Fibroblast of the conjunctiva (primary cell): ENCODE results near the gene ADGRG3.
"Not testable (repeated sequence)": the region's sequence is repeated elsewhere in the genome, so short reads cannot be mapped to it uniquely, and the experiment has no call there.

Experiments
- DNase-seq: peaks from one replicate; pipeline ENCODE4 v3.0.0-alpha.2; 2010; ENCODE audit warnings: low read depth

The ADGRG3 gene

GRCh38 chr16:57697896-57698537, 29.9 kb downstream of the ADGRG3 start:
- DNase-seq, result no peak

DNA sequence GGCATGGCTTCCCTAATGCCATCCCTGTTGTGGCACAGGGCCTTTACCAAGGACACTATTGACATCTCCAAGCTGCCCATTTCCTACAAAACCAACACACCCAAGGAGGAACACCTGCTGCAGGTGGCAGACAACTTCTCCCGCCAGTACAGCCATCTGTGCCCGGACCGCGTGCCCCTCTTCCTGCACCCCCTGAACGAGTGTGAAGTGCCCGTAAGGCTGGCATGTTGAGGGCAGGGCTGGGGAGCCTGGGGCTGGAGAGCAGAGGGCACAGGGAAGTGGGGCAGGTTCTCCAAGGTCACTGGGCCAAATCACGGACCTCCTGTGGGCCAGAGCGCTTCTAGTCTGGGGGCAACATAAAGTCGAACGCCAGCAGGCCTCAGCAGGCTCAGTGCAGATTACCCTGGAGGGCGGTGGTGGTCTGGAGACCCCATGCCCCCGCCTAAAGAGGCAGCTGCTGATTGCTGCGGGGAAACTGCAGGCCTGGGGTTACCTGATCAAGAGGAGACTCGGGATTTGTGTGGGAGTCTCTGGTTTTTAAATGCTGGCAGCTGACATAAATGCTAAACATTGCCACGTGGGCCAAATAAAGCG, 30.8 kb downstream of the ADGRG3 start:
- DNase-seq, result no peak

- DNase-seq, result no peak
Observed at GRCh38 chr16:57699481-57699880, 31.4 kb downstream of the ADGRG3 start.

GRCh38 chr16:57699899-57700298, 31.8 kb downstream of the ADGRG3 start:
- no peak for DNase-seq

DNA sequence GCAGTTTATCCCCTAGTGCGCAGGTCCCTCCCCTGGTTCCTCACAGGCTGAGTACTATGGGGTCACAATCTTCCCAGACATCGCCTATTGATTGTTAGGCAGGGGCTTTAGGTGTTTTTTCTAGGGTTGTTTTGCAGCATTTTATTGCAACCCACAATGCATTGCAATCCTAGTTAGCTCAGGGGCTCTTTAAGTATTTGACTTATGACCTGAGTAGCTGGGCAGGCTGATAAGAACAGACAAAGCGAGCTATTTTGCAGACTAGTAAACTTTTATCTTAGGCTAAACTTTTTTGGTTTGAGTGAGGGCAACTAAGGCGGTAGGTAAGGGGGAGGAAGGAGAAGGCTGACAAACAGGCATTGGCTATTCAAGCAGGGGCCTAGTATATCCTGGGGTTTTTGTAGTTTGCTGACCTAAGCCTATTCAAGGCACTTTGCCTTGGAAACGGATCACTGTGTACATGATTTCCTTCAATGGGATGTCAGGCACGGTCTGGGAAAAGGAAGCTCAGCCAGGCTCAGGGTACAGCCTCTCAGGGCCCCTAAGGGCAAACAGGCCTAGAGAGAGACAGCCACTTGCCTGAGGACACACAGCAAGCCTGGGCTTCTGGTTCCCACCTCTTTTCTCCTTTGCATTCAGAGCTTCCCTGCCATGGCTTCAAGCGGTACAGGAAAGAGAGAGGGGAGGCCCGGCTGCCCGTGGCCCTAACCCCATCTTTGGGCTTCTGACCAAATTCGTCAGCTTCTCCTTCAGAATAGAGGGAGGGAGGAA, 32.9 kb downstream of the ADGRG3 start:
- no peak for DNase-seq

GRCh38 chr16:57701759-57702371, 33.8 kb downstream of the ADGRG3 start:
- DNase-seq, result no peak

- no peak for DNase-seq
Observed at GRCh38 chr16:57703416-57704010, 35.4 kb downstream of the ADGRG3 start.

DNA sequence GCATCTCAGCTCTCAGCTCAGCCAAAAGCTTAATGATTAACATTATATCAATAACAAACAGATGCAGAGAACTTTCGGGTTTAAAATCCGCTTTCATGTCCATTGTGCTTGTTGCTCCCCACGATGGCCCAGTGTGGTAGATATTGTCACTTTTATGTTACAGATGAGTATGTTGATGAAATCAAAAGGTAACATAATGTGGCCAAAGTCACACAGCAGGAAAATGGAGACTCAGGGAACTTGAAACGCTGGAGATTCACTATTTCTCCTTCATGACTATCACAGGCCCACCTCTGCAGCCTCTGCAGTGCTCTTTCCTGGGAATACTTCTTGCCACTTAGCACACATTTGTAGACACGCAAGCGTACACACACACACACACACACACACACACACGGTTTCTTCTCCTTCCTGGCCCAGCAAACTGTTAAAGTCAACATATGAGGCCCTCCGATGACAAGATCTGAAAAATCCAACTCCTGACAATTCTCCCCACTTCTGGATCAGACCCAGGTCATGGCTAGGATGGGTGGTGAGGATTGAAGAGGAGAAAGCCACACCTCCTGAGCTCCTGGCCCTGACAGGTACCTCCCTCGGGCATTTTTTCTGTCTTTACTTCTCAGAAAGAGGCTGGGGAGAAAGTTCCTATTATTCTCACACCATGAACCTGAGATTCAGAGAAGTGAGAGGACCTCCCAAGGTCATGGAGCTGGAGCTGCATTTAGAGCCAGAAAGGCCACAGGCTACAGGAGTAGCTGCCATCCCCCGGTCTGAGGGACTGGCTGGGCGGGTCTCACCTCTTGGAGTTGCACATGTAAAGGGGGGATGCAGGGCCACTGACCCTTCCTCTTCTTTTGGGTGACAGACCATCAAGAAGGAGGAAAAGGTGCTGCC, 36.2 kb downstream of the ADGRG3 start:
- DNase-seq, result no peak

DNA sequence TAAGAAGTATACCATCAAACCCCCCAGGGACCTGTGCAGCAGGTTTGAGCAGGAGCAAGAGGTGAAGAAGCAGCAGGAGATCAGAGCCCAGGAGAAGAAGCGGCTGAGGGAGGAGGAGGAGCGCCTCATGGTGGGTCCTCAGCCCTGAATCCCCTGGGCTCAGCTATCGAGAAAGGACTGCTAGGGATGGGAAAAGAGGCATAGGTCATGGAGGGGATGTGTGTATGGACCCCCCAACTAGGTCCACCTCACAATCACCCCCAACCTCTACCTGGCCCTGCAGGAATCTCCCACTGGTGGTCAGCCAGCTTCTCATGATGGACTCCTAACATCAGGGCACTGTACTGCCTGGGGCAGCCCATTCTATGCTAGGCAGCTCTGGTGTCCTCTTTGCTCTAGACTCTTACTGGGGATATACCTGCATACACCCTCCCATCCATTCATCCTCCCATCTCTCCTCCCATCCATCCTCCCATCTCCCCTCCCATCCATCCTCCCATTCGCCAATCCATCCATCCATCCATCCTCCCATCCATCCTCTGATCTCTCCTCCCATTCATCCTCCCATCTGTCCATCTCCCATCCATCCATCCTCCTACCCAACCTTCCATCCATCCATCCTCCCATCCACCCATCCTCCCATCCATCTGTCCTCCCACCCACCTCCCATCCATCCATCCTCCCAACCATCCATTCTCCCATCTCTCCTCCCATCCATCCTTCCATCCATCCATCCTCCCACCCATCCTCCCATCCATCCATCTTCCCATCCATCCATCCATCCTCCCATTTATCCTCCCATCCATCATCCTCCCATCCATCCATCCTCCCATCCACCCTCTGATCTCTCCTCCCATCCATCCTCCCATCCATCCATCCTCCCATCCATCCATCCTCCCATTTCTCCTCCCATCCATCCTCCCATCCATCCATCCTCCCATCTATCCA, 37.1 kb downstream of the ADGRG3 start:
- DNase-seq, result no peak

DNA sequence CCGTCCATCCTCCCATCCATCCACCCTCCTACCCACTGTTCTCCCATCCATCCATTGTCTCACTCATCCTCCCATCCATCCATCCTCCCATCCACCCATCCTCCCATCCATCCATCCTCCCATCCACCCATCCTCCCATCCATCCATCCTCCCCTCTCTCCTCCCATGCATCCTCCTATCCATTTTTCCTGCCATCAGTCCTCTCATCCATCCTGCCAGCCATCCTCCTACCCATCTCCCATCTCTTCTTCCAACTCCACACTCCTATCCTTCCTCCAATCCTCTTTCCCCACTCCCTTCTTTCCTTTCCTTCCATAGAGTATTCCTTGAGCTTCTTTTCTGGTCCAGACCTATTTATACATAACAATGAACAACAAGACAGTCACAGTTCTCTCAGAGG, 38.6 kb downstream of the ADGRG3 start:
- no peak for DNase-seq

DNA sequence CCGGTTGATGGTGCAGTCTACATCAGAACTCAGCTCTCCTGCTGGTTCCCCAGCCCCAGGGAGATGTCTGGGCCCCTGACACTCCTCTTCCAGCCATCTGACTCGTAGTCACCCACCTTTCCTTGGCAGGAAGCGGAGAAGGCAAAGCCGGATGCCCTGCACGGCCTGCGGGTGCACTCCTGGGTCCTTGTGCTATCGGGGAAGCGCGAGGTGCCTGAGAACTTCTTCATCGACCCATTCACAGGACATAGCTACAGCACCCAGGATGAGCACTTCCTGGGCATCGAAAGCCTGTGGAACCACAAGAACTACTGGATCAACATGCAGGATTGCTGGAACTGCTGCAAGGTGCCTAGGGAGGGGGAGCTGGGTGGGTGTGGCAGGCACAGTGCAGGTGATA, 39.2 kb downstream of the ADGRG3 start:
- DNase-seq, result no peak

DNA sequence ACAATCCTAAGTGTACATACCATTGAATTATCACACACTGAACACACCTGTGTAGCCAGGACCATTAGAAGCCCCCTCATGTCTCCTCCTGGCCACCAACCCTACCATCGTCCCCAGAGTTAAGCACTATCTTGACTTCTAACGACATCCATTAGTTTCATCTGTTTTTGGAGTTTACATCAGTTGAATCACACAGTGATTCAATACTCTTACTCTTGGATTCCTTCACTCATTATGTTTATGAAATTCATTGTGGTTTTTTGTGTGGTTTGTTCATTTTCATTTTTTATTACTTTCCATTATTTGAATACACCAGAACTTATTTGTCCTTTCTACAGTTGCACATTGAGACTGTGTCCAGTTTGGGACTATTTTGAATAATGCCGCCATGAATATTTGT, 40.1 kb downstream of the ADGRG3 start:
- DNase-seq, result no peak

DNA sequence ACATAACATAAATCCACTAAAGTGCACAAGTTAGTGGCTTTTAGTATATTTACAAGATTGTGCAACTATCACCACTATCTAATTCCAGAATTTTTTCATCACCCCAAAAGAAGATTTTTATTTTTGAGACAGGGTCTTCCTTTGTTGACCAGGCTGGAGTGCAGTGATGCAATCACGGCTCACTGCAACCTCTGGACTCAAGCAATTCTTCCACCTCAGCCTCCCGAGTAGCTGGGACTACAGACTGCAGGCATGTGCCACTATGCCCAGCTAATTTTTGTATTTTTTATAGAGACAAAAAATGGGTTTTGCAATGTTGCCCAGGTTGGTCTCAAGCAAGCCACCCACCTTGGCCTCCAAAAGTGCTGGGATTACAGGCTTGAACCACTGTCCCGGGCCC, 41.6 kb downstream of the ADGRG3 start:
- no peak for DNase-seq

DNA sequence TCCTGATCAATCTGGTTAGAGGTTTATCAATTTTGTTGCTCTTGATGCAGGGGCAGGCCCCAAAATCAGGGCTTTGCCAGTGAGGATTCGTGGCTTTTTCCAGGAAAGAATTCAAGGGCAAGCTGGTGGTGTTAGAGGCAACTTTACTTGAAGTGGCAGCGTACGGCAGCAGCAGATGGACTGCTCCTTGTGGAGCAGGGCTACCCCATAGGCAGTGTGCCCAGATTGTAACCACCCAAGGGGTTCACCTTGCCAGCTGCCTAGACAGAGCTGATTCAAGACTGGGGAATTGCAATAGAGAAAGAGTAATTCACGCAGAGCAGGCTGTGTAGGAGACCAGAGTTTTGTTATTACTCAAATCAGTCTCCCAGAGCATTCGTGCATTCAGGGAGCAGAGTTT, 43.2 kb downstream of the ADGRG3 start:
- no peak for DNase-seq

- DNase-seq, result no peak
Observed at GRCh38 chr16:57711993-57712392, 43.9 kb downstream of the ADGRG3 start.

DNA sequence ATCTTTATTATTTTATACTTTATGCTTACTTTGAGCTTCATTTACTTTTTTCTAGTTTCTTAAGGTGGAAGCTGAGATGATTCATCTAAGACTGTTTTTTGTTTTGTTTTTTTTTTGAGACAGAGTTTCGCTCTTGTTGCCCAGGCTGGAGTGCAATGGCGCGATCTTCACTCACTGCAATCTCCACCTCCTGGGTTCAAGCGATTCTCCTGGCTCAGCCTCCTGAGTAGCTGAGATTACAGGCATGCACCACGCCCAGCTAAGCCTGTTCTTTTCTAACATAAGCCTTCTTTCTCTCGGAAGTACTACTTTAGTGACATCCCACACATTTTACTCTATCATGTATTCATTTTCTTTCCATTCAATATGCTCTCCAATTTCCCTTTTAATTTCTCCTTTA, 44.5 kb downstream of the ADGRG3 start:
- not testable (repeated sequence) for DNase-seq

GRCh38 chr16:57713596-57713995, 45.5 kb downstream of the ADGRG3 start:
- DNase-seq, result no peak

DNA sequence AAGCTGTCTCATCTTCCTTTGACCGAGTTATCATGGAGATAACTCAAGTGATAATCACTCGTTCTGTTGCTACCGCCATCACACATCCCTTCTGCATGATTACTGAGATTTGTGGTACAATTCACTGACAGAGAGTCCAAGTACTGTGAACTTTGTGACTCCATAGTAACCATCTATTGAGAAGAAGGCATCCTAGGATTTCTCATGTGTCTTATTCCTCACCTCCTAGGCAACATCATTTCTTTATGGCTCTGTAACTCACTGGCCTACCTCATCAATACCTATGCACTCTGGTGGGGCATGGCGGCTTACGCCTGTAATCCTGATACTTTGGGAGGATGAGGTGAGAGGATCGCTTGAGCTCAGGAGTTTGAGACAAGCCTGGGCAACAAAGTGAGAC, 45.9 kb downstream of the ADGRG3 start:
- DNase-seq, result no peak

DNA sequence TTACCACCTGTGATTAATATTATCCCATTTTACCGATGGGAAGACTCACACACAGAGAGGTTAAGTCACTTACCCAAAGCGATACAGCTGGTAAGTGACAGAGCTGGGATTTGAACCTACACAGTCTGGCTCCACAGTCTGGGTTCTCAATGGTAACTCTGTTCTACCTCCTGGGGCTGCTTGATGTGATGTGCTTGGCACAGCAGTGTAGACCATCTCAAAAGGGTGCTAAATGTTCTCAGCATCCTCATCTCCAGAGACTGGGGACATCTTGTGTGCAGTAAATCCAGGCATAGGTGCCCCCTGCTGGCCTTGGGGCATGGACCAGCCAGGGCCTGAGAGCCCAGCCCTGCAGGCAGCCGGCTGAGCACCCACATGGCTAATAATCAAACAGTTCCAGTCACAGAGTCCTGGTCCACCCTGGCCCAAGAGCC, 52.1 kb downstream of the ADGRG3 start:
- DNase-seq, result peak; percentile 21
